Mesendoderm (in vitro differentiated cells): Measurements from ENCODE around the gene SMARCD1. TPM values are rescaled to one million over a fixed set of nuclear protein-coding genes. Genes with fewer than 3 reads are reported as not detected.

Experiments used
- DNase-seq: peaks from one replicate; pipeline ENCODE4 v3.0.0; 2013
- H2AK5ac ChIP-seq: 2 replicates; pipeline ENCODE4 v1.6.1; 2013; ENCODE audit warnings: low read length, inconsistent platforms
- H2BK120ac ChIP-seq: 2 replicates; pipeline ENCODE4 v1.6.1; 2013; ENCODE audit warnings: low read depth, mild to moderate bottlenecking, low read length, moderate library complexity, mixed read lengths
- H2BK15ac ChIP-seq: replicated peaks from 2 replicates; pipeline ENCODE4 v1.6.1; 2013; ENCODE audit warnings: low read depth, mild to moderate bottlenecking, moderate library complexity
- H2BK5ac ChIP-seq: 2 replicates; pipeline ENCODE4 v1.6.1; 2013; ENCODE audit warnings: low read length, inconsistent platforms
- H3K18ac ChIP-seq: 2 replicates; pipeline ENCODE4 v1.6.1; 2013; ENCODE audit warnings: mild to moderate bottlenecking, low read length, mixed read lengths
- H3K23ac ChIP-seq: one replicate; pipeline ENCODE4 v1.6.1; 2013; ENCODE audit warnings: low read length
- H3K27ac ChIP-seq: 2 replicates; pipeline ENCODE4 v1.5.1; 2013; ENCODE audit warnings: low read depth, mild to moderate bottlenecking, inconsistent platforms, low read length, moderate library complexity
- H3K27me3 ChIP-seq: 2 replicates; pipeline ENCODE4 v1.6.1; 2013; ENCODE audit warnings: low read length, control low read depth, mild to moderate bottlenecking, inconsistent platforms; ENCODE audit not compliant: insufficient read depth, poor library complexity
- H3K36me3 ChIP-seq: 2 replicates; pipeline ENCODE4 v1.6.1; 2013; ENCODE audit warnings: low read length, inconsistent platforms; ENCODE audit not compliant: control insufficient read depth, insufficient read depth
- H3K4ac ChIP-seq: one replicate; pipeline ENCODE4 v1.6.1; 2013; ENCODE audit warnings: low read depth, mild to moderate bottlenecking, low read length, moderate library complexity
- H3K4me1 ChIP-seq: 2 replicates; pipeline ENCODE4 v1.6.1; 2013; ENCODE audit warnings: low read depth, low read length, inconsistent platforms; ENCODE audit not compliant: control insufficient read depth
- H3K4me2 ChIP-seq: 2 replicates; pipeline ENCODE4 v1.6.1; 2013; ENCODE audit warnings: low read length
- H3K4me3 ChIP-seq: 2 replicates; pipeline ENCODE4 v1.5.1; 2013; ENCODE audit warnings: mild to moderate bottlenecking, low read length
- H3K56ac ChIP-seq: one replicate; pipeline ENCODE4 v1.6.1; 2013; ENCODE audit warnings: low read length
- H3K79me1 ChIP-seq: 2 replicates; pipeline ENCODE4 v1.6.1; 2013; ENCODE audit warnings: low read length, inconsistent platforms
- H3K79me2 ChIP-seq: 2 replicates; pipeline ENCODE4 v1.6.1; 2013; ENCODE audit warnings: mild to moderate bottlenecking, low read length; ENCODE audit not compliant: control insufficient read depth, insufficient read depth
- H3K9ac ChIP-seq: 2 replicates; pipeline ENCODE4 v1.6.1; 2013; ENCODE audit warnings: low read length, inconsistent platforms
- H4K5ac ChIP-seq: one replicate; pipeline ENCODE4 v1.6.1; 2013; ENCODE audit warnings: low read length
- H4K8ac ChIP-seq: one replicate; pipeline ENCODE4 v1.6.1; 2013; ENCODE audit warnings: low read depth, mild to moderate bottlenecking, control low read depth, low read length, moderate library complexity
- WGBS: extraction: QIAGEN DNeasy Blood & Tissue Kit; methylation state at CpG from one replicate; pipeline ENCODE4 v1.1.7; 2013; ENCODE audit warnings: low lambda C conversion rate, missing lambda C conversion rate; ENCODE audit not compliant: insufficient coverage; ENCODE audit errors: extremely low coverage; 5-methylcytosine and 5-hydroxymethylcytosine counted together
- polyA plus RNA-seq, 2 experiments: library from polyadenylated mRNA; stranded (reverse); fragments of 200-250 nt; gene quantifications; one replicate each; pipeline ENCODE4 v1.2.3, GENCODE V29; 2013

The SMARCD1 gene
- 94.9 TPM for polyA plus RNA-seq (2013, experiment 1 of 2)
- 97.5 TPM for polyA plus RNA-seq (2013, experiment 2 of 2)

GRCh38 chr12:50084775-50085614, at the start of gene SMARCD1:
SMARCD1 (plus strand) TSS chr12:50085342; CDS start chr12:50085370, 28 bp downstream.
- H3K36me3 ChIP-seq = peaks cover 14% of the 10 kb centered on the region
- H3K79me1 ChIP-seq = peaks cover 12% of the 10 kb centered on the region
- H3K4ac ChIP-seq = peak within 1 kb of the TSS; percentile 93
- H2AK5ac ChIP-seq = no peak within 1 kb of the TSS
- WGBS = no CpG with 5 or more reads among the region's 69 CpGs
- peak; percentile 97 for DNase-seq
- peaks cover 3% of the 10 kb centered on the region for H3K27me3 ChIP-seq
- H2BK120ac ChIP-seq = no peak within 1 kb of the TSS
- peak within 1 kb of the TSS; percentile 91 for H3K27ac ChIP-seq
- H4K8ac ChIP-seq = peak within 1 kb of the TSS; percentile 87
- H3K79me2 ChIP-seq = peaks cover 12% of the 10 kb centered on the region
- H3K23ac ChIP-seq = no peak within 1 kb of the TSS
- H3K18ac ChIP-seq = peak within 1 kb of the TSS; percentile 98
- H3K4me2 ChIP-seq = peak within 1 kb of the TSS; percentile 79
- H3K4me3 ChIP-seq = peak within 1 kb of the TSS; percentile 90
- H2BK5ac ChIP-seq = peak within 1 kb of the TSS; percentile 50
- H4K5ac ChIP-seq = peak within 1 kb of the TSS; percentile 88
- peak within 1 kb of the TSS; percentile 87 for H3K9ac ChIP-seq
- peak within 1 kb of the TSS; percentile 92 for H3K56ac ChIP-seq
- H3K4me1 ChIP-seq = peaks cover 3% of the 10 kb centered on the region
- no peak within 1 kb of the TSS for H2BK15ac ChIP-seq

- Histone ChIP-seq H3K79me2 (no peaks in the 10 kb centered on the region), H2BK15ac (no peak overlapping the region), H4K5ac (no peak overlapping the region), H4K8ac (no peak overlapping the region), H3K27ac (no peak overlapping the region), H3K4me2 (no peak overlapping the region), H3K23ac (no peak overlapping the region), H3K4me3 (no peak overlapping the region), H3K18ac (no peak overlapping the region), H3K56ac (no peak overlapping the region), H3K79me1 (no peaks in the 10 kb centered on the region), H3K4me1 (no peaks in the 10 kb centered on the region), H3K27me3 (no peaks in the 10 kb centered on the region), H2BK120ac (no peak overlapping the region), H2BK5ac (no peak overlapping the region), H3K4ac (no peak overlapping the region), H3K9ac (no peak overlapping the region), H2AK5ac (no peak overlapping the region), H3K36me3 (no peaks in the 10 kb centered on the region)
- WGBS = no CpG with 5 or more reads among the region's 4 CpGs
- no peak for DNase-seq
Observed at GRCh38 chr12:50038336-50038735, 46.8 kb upstream of the SMARCD1 start.

GRCh38 chr12:50039151-50039835, 45.8 kb upstream of the SMARCD1 start:
- H4K8ac ChIP-seq = no peak overlapping the region
- no peaks in the 10 kb centered on the region for H3K79me2 ChIP-seq
- H3K9ac ChIP-seq = no peak overlapping the region
- no peak overlapping the region for H3K4ac ChIP-seq
- H3K4me2 ChIP-seq = no peak overlapping the region
- no CpG with 5 or more reads among the region's 9 CpGs for WGBS
- H3K27ac ChIP-seq = no peak overlapping the region
- no peaks in the 10 kb centered on the region for H3K4me1 ChIP-seq
- H3K18ac ChIP-seq = no peak overlapping the region
- no peak overlapping the region for H2AK5ac ChIP-seq
- no peaks in the 10 kb centered on the region for H3K27me3 ChIP-seq
- H4K5ac ChIP-seq = no peak overlapping the region
- no peak overlapping the region for H3K4me3 ChIP-seq
- no peak overlapping the region for H3K56ac ChIP-seq
- no peaks in the 10 kb centered on the region for H3K36me3 ChIP-seq
- no peak overlapping the region for H3K23ac ChIP-seq
- H2BK120ac ChIP-seq = no peak overlapping the region
- no peaks in the 10 kb centered on the region for H3K79me1 ChIP-seq
- peak; percentile 97 for DNase-seq
- H2BK15ac ChIP-seq = no peak overlapping the region
- no peak overlapping the region for H2BK5ac ChIP-seq

- Histone ChIP-seq H2AK5ac (no peak overlapping the region), H4K5ac (no peak overlapping the region), H3K23ac (no peak overlapping the region), H4K8ac (no peak overlapping the region), H2BK15ac (no peak overlapping the region), H2BK120ac (no peak overlapping the region), H3K18ac (no peak overlapping the region), H3K4me3 (no peak overlapping the region), H3K56ac (no peak overlapping the region), H3K36me3 (no peaks in the 10 kb centered on the region), H3K79me2 (no peaks in the 10 kb centered on the region), H3K27me3 (no peaks in the 10 kb centered on the region), H3K4me1 (no peaks in the 10 kb centered on the region), H3K79me1 (no peaks in the 10 kb centered on the region), H2BK5ac (no peak overlapping the region), H3K4ac (no peak overlapping the region), H3K27ac (no peak overlapping the region), H3K4me2 (no peak overlapping the region), H3K9ac (no peak overlapping the region)
- DNase-seq = no peak
- no CpG with 5 or more reads among the region's 4 CpGs for WGBS
Observed at GRCh38 chr12:50040657-50041056, 44.5 kb upstream of the SMARCD1 start.

GRCh38 chr12:50041062-50041860, 43.9 kb upstream of the SMARCD1 start:
- Histone ChIP-seq H3K23ac (no peak overlapping the region), H3K27ac (no peak overlapping the region), H3K79me2 (no peaks in the 10 kb centered on the region), H3K79me1 (no peaks in the 10 kb centered on the region), H3K27me3 (no peaks in the 10 kb centered on the region), H3K4ac (no peak overlapping the region), H3K4me1 (no peaks in the 10 kb centered on the region), H4K5ac (no peak overlapping the region), H3K36me3 (no peaks in the 10 kb centered on the region), H4K8ac (no peak overlapping the region), H3K56ac (no peak overlapping the region), H3K4me2 (no peak overlapping the region), H3K4me3 (no peak overlapping the region), H2BK120ac (no peak overlapping the region), H3K9ac (no peak overlapping the region), H2BK5ac (no peak overlapping the region), H2AK5ac (no peak overlapping the region), H2BK15ac (no peak overlapping the region), H3K18ac (no peak overlapping the region)
- no CpG with 5 or more reads among the region's 15 CpGs for WGBS
- DNase-seq = no peak
